GM15510 (cell line): ENCODE measurements around the gene TSHZ1.

Experiments
- POLR2A ChIP-seq: IDR thresholded peaks from 3 replicates; pipeline ENCODE4 v1.6.1; 2011; ENCODE audit warnings: borderline replicate concordance; ENCODE audit not compliant: insufficient read length; ENCODE audit errors: extremely low read depth

TSHZ1 gene

DNA sequence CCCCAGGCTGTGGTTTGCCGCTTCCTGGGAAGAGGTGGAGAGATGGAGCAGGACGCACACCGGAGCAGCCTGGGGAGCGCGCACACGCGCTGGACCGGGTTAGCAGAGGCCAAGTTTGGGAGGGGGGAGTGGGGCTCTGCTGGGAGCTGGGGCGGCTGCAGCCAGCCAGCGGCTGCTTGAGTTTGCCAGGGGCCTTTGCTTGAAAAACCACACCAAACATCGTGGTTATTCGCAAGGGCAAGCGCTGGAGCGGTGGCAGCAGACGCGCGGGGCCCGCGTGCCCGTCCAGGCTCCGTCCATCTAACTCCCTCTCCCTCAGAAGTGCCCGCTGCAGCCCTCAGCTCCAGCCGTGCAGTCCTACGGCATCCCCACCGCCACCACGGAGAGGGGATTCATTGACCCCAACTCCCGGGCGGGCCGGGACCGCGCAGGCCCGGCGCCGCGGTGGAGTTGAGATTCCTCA is 6.3 kb upstream of the TSHZ1 start:
- TF ChIP-seq POLR2A: no peak

- no peak for TF ChIP-seq POLR2A
These were observed 5.7 kb upstream of the TSHZ1 start for GRCh38 chr18:75204732-75205513.

DNA sequence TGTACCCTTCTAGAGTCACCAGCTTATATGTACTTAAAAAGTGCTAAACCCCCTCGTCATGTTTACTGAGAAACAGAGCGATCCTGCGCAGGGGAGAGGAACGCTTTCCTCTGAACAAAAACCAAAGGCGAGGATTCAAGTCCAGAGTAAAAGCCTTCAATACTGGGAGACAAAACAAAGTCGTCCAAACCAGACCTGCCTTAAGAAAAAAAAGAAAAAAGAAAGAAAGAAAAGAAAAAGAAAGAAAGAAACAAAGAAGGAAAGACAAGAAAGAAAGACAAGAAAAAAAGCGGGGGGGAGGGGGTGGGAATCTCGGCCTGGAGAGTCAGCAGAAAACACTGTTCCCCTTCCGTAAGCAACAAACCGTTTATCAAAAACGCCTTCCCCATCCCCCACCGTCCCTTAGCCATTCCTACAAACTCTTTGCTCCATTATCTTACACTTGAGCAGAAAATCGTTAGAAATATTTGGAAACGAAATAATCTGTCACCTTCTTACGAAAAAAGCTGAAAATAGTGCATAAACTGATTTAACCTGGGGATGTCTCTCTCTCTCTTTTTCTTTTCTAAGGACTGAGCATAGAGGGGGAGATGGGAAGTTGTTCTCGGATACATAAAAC is 5.0 kb upstream of the TSHZ1 start:
- no peak for TF ChIP-seq POLR2A

DNA sequence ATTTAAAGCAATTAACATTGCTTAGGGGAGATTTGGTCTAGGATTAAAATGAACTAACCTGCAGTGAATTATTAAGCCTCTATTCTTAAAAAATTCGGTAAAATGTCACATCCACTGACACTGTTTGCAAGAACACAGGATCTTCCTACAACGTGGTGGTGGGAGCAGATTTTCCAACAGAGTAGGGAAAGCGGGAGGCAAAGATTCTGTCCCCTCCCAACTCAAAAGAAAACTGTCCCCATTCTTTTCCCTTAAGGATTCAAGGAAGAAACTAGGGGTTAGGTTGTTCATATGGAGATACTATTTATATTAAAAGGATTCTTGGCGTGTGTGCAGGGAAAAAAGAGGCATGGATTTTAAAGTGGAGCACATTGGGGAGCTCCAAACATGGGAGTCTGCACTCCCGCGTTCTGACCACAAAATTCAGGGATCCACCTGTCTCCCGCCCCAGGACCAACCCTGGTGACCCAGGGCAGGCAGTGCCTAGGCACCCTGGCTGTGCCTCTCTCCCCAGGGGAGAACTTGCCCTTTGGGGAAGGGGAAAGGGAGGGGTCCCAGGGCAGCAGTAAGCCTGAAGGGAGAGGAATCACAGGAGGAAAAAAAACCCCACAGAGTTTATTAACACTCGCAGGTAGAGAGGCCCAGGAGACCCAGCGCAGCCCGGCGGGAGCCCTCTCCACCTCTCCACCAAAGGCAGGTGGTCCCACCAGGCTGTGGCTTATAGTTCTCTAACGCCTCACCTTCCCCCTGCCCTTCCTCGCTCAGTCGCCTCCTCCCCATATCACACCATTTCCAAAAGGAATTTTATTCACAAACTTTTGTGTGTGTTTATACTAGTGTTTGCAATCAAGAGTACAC is 3.9 kb upstream of the TSHZ1 start:
- TF ChIP-seq POLR2A: no peak

DNA sequence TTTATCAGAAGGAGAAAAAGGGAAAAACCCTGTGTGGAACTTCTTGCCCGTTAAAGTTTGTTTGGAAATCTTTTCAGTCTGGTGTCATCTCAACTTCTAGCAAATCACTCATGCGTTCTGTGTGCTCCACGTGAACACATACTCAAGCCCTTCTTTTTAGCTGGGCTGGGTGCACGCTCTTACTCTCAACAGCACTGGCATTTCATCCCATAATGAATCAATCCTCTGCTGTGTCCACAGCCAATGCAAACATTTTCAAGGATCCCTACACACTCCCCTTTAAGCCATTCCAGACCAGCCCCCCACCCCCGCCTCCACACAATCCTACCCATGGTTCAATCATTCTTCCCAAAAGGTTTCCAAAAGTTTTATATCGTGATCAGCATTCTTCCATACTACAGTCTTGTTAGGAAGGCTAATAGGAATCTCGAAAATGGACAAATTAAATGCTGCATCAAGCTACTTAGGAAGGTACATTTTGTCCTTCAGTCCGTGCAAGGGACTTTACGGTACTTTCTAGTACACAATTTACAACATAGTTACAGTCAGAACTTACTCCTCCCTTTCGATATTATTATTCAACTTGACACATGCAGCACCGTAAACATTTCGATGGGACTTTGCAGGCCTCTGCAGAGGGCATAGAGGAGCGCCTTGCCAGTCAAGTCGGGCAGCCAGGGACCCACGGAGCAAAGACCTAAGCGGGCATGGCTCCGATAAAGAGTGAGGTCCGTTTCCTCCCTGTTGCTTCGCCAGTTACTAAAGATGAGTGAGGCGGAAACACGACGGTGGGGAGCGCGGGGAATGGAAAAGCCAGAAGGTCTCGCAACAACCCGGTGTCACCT is 3.1 kb upstream of the TSHZ1 start:
- no peak for TF ChIP-seq POLR2A

- TF ChIP-seq POLR2A: no peak
These were observed 2.3 kb upstream of the TSHZ1 start for GRCh38 chr18:75208155-75208835.

- peak; percentile 53 for TF ChIP-seq POLR2A
These were observed 1.8 kb upstream of the TSHZ1 start for GRCh38 chr18:75208836-75209128.

GRCh38 chr18:75209129-75209950 is 1.3 kb upstream of the TSHZ1 start, which contains the start of gene PTGR3:
TSS of gene PTGR3 (minus strand) at chr18:75209139. CDS start at chr18:75209058, 81 bp downstream.
- peak; percentile 57 for TF ChIP-seq POLR2A

- TF ChIP-seq POLR2A: no peak
These were observed 692 bp upstream of the TSHZ1 start for GRCh38 chr18:75209951-75210258.

- TF ChIP-seq POLR2A: no peak
These were observed 515 bp downstream of the TSHZ1 start for GRCh38 chr18:75211002-75211621.

DNA sequence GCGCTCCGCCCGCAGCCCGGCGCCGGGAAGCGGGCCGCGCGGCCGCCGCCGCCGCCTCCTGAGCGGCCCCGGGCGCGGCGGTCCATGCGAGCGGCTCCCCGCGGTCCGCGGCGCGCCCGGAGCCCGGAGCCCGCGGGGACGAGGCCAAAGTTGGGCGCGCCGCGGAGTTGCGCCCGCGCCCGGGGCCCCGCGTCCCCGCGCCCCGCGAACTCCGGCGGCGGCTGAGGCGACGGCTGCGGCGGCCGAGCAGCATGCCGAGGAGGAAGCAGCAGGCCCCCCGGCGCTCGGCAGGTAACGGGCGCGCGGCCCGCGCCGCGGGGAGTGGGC is 992 bp downstream of the TSHZ1 start:
- no peak for TF ChIP-seq POLR2A

GRCh38 chr18:75211953-75212750 is 1.6 kb downstream of the TSHZ1 start:
- no peak for TF ChIP-seq POLR2A

DNA sequence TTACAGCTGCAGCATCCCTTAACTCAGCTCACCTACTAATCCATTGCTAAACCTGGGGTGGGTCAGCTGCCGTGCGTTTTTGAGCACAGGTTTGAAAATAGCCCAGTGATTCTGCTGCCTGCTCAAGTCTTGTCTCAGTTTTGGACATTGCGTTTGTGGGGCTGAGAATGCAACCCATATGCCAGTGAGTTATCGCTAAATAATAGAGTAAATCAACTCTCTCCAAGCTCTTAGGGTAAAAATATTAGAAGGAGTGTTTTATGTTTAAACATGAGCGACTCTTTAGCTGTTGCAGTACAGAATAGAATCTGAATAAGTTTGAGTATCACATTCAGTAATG is 2.1 kb downstream of the TSHZ1 start:
- no peak for TF ChIP-seq POLR2A
